GM21515 (cell line): ENCODE results near the gene DCTN4.
"Not testable (repeated sequence)": the region's sequence is repeated elsewhere in the genome, so short reads cannot be mapped to it uniquely, and the experiment has no call there.

Source experiments
- ATAC-seq: cut with Tn5 transposase; IDR thresholded peaks from one replicate; pipeline ENCODE4 v1.9.1; 2021; ENCODE audit not compliant: unreplicated experiment

Gene DCTN4

DNA sequence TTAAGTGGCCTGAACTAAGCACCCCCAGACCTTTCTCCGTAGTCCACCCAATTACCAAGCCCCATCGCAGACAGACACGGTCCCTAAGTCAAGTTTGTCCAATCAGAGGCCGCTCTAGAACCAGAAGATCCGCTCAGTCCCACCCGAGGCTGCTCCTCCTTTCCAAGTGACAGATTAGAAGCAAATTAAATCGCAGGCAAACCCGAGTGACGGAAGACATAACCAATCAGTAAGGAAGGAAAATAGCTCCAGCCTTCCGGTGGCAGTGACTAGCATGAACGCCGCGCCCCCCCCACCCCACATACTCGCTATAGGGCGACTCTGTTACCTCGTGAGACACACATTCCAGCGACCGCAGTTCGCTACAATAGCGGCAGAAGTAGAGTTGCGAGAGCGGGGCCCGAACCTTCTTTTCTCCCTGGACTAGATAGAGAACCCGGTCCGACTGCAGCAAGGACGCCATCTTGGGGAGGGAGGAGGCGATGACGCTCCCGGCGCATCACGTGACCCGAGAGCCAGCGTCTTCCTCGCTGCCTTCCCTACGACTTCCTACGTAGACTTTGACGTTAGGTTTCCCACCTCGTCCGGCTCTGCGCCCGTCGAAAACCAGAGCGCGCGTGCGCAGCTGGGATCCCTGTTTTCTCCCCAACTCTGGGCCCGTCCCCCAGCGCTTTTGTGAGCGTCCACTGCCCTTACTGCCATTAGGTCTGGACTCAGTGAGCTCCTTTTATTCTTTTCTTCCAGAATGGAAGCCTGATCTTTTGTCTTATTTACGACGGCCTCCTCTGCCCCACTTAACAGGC lies at the start of gene DCTN4:
TSS of gene DCTN4 (minus strand) at position 487 of the 803 bp plus-strand sequence. CDS start at position 463, 24 bp downstream.
- ATAC-seq = peak; percentile 95

DNA sequence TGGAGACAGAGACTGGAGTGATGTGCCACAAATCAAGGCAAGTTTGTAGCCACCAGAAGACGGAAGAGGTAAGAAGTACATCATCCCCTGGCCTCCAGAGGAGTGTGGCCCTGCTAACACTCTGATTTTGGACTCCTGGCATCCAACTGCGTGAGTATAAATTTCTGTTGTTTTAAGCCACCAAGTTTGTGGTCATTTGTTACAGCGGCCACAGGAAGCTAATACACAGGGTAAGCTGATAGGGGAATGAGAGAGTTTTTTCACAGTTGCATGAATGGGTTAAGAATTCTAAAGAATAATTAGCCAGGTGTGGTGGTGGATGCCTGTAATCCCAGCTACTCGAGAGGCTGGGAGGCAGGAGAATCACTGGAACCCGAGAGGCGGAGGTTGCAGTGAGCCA lies 45.6 kb upstream of the DCTN4 start:
- no peak for ATAC-seq

DNA sequence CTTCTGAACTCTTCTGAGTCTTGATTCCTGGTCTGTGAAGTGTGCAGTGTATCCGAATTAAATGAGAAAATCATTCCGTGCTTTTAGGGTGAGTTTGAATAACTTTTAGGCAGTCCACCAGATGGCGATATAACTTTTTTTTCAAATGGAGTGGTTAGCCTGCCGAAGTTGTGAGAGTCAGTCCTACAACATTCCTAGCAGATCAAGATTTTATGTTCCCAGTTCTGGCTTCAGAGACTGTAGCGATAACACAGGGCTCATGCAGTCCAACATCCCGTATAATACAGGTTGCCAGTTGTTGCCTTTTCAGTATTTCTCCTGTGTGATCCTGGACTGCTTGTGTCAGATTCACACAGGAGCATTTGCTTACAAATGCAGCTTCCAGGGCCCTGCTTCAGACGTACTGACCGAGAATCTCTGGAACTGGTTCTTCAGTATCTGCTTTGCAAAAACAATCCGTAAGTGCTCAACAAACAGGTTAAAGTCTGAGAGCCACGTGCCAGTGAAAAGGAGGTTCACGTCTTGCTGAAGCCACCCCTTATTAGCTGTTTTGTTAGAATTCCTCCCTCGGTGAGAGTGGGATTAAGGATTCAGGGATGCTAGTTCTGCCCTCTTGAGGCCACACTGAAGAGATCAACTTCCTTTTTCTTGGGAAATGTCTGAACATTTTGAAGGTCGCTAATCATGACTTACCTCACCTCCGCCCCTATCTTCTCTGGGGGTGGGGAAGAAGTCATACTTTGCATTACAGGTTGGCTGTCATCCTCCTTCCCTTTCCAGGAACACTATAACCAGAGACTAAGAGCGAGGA lies 42.5 kb upstream of the DCTN4 start:
- no peak for ATAC-seq

DNA sequence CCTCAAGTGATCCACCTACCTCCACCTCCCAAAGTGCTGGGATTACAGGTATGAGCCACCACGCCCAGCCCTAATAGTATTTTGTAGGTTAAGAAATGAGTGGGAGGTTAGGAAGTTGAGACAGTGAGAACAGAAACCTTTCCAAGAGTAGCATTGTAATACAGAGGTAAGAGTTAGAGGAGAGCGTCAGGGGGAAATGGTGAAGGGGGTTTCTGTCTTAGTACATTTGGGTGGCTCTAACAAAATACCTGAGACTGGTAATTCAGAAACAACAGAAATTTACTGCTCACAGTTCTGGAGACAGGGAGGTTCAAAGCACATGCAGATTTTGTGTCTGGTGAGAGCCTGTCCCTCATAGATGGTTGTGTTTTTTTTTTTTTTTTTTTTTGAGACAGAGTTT lies 38.6 kb upstream of the DCTN4 start:
- no peak for ATAC-seq

DNA sequence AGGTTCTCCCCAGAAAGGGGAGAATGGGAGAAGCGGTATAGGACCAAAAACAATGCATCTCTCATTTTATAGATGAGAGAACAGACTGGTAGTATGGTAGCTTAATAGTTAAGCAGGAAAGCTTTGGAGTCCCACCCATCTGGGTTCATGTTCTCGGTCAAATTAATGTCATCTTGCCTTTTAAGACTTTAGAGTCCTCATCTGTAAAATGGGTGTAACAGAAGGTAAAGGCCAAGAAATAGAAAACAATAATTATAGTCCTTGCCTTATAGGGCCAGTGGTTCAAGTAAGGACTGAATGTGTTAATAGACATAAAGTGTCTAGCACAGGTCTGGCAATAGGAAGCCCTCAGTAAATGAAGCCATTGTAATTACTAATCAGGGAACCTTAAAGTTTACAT lies 36.1 kb upstream of the DCTN4 start:
- no peak for ATAC-seq

DNA sequence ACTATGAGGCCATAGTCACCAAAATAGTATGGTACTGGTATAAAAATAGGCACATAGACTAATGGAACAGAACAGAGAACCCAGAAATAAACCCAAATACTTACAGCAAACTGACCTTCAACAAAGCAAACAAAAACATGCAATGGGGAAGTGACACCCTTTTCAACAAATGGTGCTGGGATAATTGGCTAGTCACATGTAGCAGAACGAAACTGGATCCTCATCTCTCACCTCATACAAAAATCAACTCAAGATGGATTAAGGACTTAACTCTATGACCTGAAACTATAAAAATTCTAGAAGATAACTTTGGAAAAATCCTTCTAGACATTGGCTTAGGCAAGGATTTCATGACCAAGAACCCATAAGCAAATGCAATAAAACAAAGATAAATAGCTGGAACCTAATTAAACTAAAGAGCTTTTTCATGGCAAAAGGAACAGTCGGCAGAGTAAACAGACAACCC lies 34.6 kb upstream of the DCTN4 start:
- ATAC-seq = not testable (repeated sequence)

DNA sequence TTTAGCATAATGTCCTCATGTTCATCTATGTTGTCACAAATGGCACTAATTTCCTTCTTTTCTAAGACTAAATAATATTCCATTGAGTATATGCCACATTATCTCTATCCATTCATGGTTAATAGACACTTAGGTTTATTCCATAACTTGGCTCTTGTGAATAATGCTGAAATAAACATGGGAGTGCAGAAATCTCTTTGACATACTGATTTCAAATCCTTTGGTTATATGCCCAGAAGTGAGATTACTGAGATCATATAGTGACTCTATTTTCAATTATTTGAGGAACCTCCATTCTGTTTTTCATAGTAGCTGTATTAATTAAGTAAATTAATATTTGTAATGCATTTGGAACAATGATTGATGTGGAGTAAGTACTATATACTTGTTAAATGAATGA lies 32.7 kb upstream of the DCTN4 start:
- ATAC-seq = no peak

DNA sequence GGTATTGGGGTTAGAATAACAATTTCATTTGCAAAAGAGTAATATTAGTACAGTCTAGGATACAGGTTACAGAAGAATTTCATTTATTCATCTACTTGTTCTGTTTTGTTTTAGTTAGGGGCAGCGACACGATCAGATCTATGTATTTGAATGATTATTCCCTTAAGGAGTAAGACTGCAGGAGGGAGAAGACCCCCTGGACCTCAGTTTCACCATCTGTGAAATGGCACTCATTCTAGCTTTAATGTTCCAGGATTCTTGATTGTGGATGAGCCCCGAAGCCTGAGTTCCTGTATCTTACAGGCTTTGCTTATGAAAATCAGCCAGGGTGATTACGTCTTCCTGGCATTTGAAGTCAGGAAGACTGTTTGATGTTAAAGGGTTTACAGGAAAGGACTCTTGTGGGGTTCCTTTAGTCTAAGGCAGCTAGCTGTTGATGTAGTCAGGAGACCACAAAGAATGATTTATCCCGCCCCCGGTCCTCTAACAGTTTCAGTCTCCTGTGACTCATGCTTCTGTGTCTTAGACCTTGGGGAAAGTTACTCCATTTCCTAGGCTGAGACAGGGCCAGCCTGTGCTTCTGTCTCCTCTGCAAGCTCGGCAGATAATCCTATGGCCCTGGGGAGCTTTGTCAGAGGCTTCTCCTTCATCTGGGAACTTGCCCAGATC lies 31.3 kb upstream of the DCTN4 start:
- ATAC-seq = peak; percentile 88

DNA sequence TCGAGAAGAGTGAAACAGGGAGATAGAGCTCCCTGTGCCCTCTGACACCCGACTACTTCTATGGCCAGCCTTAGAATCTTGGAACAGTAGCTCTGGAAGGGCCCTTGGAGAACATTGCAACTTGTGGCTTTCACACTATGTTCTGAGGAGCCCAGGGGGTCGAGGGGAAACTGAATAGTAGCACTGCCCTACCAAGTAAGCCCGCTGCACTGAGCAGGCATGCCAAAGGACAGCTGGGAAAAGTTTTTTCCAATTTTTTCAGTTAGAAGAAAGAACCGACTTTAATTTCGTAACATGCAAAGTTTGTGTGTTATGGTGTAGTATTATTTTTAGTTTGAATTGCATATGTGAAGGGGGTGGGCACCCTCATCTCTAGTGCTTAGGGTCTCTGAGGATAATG lies 30.6 kb upstream of the DCTN4 start:
- no peak for ATAC-seq

DNA sequence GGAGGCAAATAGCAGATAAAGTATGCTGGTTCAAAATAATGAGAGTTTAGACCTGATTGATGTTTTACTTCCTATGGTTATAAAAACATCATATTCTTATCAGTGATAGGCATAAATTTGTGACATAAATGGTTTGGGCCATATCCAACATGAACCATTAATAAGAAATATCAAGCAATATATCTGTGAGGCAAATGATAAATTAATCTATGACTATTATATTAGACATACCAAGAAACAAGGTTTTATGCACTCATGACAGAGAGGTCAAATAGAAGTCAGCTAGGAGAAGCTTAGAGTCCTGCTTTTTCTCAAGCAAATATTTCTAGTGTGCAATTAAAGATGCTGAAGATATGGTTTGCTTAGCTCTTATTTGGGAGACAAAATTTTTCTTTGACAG lies 30.2 kb upstream of the DCTN4 start:
- ATAC-seq = no peak

DNA sequence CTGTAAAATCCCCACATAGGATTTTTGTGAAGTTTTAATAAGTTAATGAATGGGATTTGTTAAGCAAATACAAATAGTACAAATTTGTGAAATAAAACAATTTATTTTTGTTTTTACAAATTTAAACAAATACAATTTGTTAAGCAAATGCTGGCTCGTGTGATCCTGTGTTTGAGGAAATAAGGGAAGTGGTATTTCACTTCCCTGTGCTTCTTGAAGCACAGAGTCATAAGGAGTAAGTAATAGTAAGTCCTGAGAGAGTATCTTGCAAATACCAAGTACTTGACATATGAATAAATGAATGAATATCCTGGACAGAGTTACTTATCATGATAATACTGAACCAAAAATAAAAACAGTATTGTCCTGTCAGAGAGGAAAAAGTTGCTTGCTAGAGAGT lies 28.8 kb upstream of the DCTN4 start:
- no peak for ATAC-seq

DNA sequence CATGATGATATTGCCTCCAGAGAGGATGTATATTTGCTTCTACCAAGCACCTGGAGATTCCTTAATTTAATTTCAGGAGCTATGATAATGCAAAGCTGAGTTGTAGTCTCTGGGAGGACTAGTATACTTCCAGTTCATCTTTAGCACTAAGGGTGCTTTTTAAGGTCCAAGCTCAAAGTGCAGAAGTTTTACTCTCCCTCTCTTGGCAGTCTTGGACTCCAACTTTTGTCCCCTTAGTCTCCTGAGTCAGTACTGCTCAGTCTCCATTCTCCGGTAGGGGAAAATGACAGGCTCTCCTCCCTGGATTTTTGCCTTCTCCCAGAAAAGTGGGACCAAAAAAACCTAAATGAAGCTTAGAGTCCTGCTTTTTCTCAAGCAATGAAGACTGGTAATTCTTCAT lies 28.1 kb upstream of the DCTN4 start:
- no peak for ATAC-seq

DNA sequence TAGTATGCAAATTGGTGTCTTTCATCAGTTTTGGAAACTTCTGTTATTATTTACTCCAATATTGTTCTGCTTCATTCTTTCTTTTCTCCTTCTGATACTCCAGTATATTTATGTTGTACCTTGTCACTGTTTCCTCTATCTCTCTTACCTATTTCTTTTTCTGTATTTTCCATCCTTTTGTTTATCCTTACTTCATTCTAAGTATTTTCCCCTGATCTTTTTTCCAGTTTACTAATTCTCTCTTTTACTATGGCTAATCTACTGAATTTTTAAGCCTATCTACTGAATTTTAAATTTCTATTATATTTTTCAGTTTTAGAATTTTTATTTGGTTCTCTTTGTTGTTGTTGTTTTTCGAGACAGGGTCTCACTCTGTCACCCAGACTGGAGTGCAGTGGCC lies 27.1 kb upstream of the DCTN4 start:
- no peak for ATAC-seq

DNA sequence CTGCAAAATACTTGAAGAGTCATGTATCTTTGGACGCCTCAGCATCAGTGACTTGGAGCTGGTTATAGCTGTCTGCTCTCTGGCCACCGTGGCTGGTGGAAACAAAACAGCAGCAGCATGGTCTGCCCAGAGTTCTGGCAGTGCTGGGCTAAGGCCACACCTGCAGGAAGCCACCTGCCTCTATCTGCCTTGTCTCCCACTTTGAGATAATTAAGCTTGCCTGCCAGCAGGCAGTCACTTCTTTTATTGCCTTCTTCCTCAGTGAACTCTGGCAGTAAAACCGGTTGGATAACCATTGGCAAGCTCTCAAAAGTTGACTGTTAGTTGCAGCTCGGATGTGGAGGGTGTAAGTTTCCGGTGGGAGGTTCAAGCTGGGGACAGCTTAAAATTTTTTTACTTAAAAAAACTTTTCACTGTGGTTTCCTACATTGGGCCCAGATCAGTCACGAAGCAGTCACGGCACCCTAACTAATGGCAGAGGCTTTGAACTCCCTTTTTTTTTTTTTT lies 24.7 kb upstream of the DCTN4 start:
- ATAC-seq = peak; percentile 47

DNA sequence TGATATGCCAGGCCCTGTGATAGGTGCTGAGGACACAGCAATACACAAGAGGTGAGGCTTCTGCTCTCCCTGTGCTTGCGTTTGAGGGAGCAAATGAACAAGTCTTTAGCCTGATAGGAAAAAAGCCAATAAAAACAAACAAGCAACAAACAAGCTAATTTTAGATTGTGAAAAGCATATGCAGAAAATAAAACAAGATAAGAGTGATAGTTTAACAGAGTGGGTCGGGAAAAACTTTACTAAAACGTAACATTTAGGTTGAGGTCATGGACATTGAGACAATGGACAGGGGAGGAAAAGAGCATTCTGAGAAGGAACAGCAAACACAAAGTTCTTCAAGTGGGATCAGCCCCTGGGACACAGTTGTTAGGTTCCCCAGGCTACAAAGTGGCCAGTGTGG lies 24.0 kb upstream of the DCTN4 start:
- no peak for ATAC-seq

DNA sequence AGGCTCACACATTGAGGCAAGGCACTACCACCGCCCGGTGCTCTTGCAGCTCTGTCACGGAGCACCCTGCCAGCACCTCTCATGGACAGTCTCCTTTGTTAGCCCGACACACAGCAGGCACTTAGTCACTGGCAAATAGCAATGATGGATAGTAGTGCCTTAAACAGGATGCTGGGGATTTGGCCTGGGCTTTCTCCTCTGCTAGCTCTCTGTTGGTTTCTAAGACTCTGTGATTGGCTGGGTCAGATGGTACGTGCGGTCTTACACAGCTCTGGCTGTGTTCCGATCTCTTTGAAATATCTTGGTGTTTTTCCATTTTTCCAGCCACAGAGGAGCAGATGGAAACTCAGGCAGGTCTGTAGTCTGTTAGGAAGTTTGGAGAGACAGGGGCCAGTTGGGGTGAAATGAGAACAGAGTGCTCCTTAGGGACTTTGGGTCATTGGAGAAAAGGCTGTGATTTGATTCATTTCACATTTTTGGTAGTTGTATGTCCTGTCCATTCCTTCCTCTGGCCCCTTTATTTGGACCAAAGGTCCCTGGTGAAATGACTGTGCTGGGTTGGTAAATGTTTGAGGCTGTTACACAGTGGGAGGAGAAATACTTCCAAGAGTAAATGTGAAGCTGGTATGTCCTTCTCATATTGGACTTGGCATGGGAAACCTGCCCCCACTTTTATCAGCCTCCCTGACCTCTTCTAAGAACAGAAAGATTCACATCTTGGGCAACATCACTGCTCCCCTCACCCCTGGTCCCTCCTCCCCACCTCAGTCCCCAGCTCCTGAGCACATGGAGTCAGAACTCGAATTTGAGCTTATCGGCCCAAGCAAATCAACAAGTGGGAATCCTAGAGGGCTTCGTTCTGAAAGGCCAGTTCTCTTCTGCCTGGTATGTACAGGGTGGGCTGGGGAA lies 23.1 kb upstream of the DCTN4 start:
- no peak for ATAC-seq

DNA sequence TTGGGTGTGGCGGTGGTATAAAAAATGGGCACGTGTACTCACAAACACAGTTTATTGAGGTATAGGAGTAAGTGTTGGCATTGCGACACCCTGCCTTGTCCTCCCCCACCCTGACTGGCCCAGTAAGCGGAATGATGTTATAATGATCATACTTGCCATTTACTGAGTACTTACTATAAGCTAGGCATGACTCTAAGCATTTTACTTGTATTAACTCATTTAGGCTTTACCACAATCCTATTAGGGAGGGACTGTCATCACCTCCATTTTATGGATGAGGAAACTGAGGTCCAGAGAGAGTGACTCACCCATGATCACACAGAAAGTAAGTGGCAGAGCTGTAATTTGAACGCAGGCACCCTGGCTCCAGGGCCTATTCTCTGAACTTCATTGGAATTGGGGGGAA lies 22.0 kb upstream of the DCTN4 start:
- ATAC-seq = no peak

DNA sequence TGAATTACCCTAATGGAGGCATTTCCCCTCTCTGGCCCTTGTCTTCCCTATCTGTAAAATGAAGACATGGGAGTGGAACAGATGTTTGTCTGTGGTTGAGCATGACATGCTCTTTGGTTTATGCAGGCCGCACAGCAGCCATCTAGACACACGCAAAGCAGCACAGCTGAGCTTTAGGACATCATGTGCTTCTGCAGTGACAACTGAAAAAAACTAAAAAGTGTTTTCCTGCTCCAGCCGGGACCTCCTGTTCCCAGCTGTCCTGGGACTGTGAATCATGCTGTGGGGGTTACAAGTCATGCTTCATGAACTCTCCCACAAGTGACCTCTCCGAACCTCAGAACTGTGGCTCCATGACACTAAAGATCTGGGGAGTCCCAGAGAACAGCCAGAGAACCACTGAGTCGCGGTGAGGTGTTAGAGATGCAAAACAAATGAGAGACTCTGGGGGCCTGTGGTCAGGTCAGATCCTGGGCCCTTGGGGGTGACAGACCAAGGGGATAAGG lies 21.4 kb upstream of the DCTN4 start:
- peak; percentile 52 for ATAC-seq

DNA sequence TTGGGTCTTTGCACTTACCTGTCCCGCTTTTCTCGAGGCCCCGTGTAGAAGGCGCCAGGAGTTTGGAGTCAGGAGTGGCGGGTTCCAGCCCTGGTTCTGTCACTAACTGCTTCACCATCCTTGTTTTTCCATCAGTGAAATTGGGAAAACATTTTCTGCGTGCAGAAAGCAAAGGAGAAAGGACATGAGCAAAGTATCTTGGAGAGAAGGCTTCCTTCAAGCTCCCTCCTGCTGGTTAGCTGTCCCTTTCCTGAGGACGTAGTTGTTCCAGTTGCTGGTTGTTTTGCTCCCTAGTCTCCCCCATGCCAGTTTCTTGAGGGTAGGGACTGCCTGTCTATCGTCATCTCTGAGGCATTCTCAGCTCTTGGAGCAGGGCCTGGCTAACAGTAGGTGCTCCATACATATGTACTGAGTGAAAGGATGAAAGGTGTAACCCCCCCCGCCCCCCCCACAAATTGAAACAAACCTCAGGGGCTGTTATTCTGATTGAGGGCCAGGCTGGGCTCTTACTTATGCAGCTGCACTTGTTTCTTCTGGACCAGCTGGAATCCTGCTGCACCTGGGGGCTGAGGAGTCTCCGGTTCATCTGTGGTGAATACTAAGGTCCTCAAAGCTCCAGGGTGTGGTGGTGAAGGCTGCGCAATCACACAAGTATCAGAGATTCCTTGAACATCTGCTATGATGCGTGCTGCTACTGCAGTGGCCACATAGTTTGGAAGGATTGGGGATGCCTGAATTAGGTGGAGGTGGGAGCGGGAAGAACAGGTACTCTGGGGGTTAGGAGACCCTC lies 20.8 kb upstream of the DCTN4 start:
- ATAC-seq = no peak
